Activated T-helper 9 cell treated with anti-CD3 and anti-CD28 coated beads, Interleukin-2, amount 50 U/mL, for 16 hours (primary cell): Measurements from ENCODE around the gene UTS2.

Experiments used
- DNase-seq: peaks from one replicate; pipeline ENCODE4 v3.0.0-alpha.2; 2020; ENCODE audit warnings: low read depth

UTS2 gene

DNA sequence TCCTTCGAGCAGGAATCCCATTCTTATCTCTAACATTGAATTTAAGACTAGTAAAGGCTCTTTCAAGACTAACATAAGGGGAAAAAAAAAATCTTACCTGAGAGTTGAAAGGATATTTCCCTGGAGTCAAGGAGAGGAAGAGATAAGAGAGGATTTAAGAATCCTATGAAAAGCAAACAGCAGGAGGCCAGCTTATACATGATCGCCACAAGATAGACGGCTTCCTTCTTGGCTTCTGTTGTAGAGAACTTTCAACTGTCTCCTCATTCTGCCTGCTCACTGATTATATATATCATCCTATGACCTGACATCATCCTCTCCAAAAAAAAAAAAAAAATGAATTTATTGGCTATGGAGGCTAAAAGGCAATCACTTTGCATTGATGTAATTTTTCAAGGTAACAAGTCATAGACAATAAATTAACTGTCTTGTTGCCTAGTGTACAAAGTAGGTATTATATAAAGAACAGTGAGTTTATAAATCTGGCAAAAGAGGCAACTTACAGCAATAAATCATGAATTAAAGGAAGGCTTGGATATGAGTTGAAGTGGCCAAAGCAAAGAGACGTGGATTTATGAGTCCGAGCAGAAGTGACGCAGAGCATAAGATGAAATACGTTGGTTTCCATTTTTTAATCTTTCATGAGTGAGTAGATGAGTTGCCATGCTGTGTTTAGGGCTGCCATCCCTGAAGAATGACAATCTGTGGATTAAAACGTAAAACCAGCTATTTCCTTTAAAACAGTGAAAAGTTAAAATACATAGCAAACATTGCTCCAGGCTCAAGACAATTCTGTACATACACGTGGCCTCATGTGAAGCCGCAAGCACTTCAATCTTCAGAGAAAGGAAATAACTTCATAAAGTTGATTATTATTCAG, at the start of gene UTS2:
UTS2 (minus strand) TSS at position 262 of the 880 bp plus-strand sequence; CDS start at position 200, 62 bp downstream.
- no peak for DNase-seq

GRCh38 chr1:7899741-7900140, 46.9 kb upstream of the UTS2 start:
- no peak for DNase-seq

DNA sequence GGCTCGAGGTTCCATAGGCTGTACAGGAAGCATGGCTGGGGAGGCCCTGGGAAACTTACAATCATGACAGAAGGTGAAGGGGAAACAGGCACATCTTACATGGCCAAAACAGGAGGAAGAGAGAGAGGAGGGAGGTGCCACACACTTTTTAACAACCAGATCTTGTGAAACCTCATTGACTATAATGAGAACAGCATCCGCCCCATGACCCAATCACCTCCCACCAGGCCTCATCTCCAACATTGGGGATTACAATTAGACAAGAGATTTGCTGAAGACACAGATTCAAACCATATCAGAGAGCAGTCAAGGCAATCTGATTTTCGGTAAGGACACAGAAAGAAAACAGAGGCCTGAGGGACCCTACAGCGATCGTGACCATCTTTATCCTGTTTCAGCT, 46.1 kb upstream of the UTS2 start:
- no peak for DNase-seq

GRCh38 chr1:7896994-7897393, 44.1 kb upstream of the UTS2 start:
- no peak for DNase-seq

- no peak for DNase-seq
These were observed 40.8 kb upstream of the UTS2 start for GRCh38 chr1:7893529-7894180.

GRCh38 chr1:7891804-7892203, 38.9 kb upstream of the UTS2 start:
- no peak for DNase-seq

GRCh38 chr1:7890853-7891252, 38.0 kb upstream of the UTS2 start:
- DNase-seq, result no peak

GRCh38 chr1:7888248-7889081, 35.6 kb upstream of the UTS2 start:
- no peak for DNase-seq

- DNase-seq, result no peak
These were observed 33.5 kb upstream of the UTS2 start for GRCh38 chr1:7886405-7886745.

DNA sequence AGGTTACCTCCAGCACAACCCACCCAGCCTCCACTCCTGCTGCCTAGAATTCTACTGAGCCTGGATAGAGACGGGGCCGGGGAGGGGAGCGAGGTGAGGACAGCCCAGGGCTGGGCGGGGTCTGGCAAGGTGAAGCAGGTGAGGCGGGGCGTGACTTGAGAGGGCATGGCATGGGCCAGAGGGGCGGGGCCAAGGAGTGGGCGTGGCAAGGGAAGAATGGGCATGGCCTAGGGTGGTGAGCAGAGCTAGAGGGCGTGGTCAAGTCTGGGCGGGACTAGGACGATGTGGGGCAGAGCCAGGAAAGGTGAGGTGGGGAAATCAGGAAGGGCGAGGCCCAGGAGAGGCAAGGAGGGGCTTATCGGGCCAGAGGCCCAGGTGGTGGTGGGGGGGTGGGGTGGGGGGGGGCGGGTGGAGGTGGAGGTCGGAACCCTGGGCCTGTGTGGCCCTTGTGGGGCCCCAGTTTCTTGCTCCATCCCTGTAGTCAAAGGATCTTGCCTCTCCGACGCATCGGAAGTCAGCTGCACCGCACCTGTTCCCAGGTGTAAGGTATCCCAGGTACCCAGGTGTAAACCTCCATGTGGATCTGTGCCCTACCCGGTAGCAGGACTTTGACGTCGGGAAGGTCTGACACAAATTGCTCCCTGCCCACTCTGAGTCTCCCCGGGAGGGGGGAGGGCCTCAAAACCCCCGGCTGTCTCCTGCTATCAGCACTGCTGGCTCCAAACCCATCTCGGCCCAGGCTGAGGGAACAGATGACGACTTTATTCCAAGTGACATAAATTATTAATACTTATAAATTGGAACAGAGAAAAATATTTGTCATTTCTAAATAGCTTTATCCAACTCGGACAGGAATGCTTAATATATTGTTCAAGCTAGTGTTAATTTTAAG, 32.9 kb upstream of the UTS2 start:
- DNase-seq, result no peak

DNA sequence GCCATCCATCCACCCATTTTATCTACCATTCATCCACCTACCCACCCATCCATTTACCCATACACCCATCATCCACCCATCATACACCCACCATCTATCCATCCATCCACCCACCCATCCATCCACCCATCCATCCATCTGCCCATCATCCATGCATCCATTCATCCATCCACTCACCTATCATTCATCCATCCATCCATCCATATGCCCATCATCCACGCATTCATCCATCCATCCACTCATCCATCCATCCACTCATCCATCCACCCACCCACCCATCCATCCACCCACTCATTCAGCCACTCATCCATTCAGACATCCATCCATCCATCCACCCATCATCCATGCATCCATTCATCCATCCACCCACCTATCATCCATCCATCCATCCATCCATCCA, 31.9 kb upstream of the UTS2 start:
- no peak for DNase-seq

- no peak for DNase-seq
These were observed 26.4 kb upstream of the UTS2 start for GRCh38 chr1:7879228-7879627.

- DNase-seq, result no peak
These were observed 25.2 kb upstream of the UTS2 start for GRCh38 chr1:7878027-7878426.

- DNase-seq, result no peak
These were observed 21.2 kb upstream of the UTS2 start for GRCh38 chr1:7873801-7874795.

DNA sequence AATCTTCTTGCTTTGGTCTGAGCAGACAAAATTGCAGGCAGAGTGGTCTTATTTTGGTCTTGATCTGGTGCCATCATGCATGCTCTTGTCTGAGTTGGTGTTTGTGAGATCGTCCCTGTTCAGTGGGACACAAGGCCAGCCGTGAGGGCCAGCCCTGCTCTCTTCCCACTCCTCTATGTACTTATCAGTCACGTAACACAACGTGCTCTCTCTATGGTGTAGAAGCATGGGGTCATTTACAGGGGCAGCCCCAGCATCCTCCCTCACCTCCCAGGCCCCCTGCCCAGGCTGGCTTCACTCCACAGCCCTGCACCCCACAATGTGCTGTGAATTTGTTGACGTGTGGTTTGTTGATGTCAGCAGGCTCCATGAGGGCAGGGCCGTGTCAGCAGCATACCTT, 18.3 kb upstream of the UTS2 start:
- DNase-seq, result no peak

- no peak for DNase-seq
These were observed 16.5 kb upstream of the UTS2 start for GRCh38 chr1:7869136-7869920.

DNA sequence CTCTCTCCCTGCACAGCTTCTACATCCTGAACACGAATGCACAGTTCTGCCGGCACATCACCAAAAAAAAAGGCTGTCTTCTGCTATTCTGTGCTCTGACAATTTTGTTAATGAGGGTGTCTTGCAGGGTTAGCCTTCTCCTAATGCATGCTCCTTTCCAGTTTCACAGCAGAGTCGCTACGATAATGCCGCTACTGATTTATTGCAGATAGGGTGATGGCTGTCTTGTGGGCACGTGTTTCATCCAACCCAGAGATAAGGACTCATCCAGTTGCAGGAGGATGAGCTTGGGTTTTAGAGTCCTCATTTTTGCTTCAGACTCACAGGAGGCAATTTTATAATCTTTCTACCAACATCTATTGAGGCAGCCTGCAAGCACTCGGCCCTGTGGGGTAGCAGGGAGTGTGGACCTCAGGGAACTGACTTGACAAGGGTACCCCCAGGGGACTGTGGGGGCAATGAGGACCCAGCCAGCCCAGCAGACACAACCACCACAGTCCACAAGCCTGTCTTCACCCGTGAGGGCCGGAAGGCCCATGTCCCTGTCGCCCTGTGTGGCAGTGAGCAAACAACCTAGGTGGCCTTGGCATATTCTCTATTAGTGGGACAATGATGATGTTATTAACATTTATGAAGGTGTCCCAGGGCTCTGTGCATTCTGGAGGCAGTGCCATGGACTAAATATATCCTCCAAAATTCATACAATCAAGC, 15.4 kb upstream of the UTS2 start:
- DNase-seq, result no peak

- no peak for DNase-seq
These were observed 13.1 kb upstream of the UTS2 start for GRCh38 chr1:7865978-7866377.

DNA sequence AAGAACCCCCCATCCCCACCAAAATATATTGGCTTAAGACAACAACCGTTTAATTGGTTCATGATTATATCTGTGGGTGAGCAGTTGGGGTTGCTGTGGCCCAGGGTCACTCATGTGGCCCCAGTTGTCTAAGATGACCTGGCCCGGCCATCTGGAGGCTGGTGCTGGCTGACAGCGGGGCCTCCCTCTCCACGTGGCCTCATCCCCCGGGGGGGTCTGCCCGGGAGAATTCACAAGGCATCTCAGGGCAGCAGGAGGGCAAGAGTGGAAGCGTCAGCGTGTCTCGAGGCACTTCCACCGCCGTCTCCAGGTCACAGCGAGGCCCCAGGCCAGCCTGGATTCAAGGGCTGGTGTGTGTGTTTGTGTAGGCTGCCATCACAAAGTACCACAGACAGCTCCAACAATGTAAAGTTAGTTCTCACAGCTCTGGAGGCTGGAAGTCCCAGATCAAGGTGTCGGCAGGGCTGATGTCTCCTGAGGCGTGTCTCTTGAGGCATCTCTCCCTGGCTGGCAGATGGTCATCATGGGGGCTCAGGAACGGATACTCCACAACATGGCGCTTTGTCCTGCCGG, 11.0 kb upstream of the UTS2 start:
- no peak for DNase-seq
